Transverse colon (tissue), 4 donors: ENCODE results near the gene TPBG. TPM values are rescaled to one million over a fixed set of nuclear protein-coding genes. Genes with fewer than 3 reads are reported as not detected.

Experiments used
- DNase-seq: peaks from one replicate; pipeline ENCODE4 v3.0.0-alpha.2; 2019
- H3K27ac ChIP-seq, 4 donors: fragments of 200-600 bp; sonication (generic); 2 replicates each; pipeline ENCODE4 v1.5.1; 2016 to 2018; ENCODE audit warnings: inconsistent platforms in 4 of 4
- H3K27me3 ChIP-seq: fragments of 200-600 bp; sonication (generic); 2 replicates; pipeline ENCODE4 v1.5.1; 2017; ENCODE audit warnings: inconsistent platforms
- H3K36me3 ChIP-seq, 4 donors: fragments of 200-600 bp; sonication (generic); 2 replicates each; pipeline ENCODE4 v1.5.1; 2017 to 2019; ENCODE audit warnings: inconsistent platforms in 4 of 4
- H3K4me1 ChIP-seq, 4 donors: fragments of 200-600 bp; sonication (generic); 2 replicates each; pipeline ENCODE4 v1.5.1; 2017 to 2020; ENCODE audit warnings: inconsistent platforms in 4 of 4
- H3K4me3 ChIP-seq, 4 donors: fragments of 200-600 bp; sonication (generic); 1 replicate in 1 of 4; 2 replicates in 3 of 4; pipeline versions ENCODE4 v1.5.1 to v1.6.1; 2017 to 2019; ENCODE audit warnings: inconsistent platforms in 4 of 4
- H3K9me3 ChIP-seq, 2 donors: fragments of 200-600 bp; sonication (generic); 2 replicates each; pipeline ENCODE4 v1.5.1; 2017 to 2019; ENCODE audit warnings: inconsistent platforms in 2 of 2
- EP300 ChIP-seq: sonication (generic); formaldehyde crosslinking; IDR thresholded peaks from one replicate; pipeline ENCODE4 v1.6.1; 2017; ENCODE audit warnings: antibody characterized with exemption, low read depth
- POLR2A ChIP-seq: fragments of 450-650 bp; IDR thresholded peaks from one replicate; pipeline ENCODE4 v1.6.1; 2016; ENCODE audit warnings: antibody characterized with exemption, mild to moderate bottlenecking, moderate library complexity
- POLR2AphosphoS5 ChIP-seq, 3 donors: sonication (generic); formaldehyde crosslinking; IDR thresholded peaks; one replicate each; pipeline ENCODE4 v1.6.1; 2016; ENCODE audit warnings: antibody characterized with exemption in 3 of 3
- WGBS, 2 donors: methylation state at CpG; one replicate each; pipeline ENCODE4 v1.1.5; 2018; ENCODE audit warnings: low coverage in 1 of 2; 5-methylcytosine and 5-hydroxymethylcytosine counted together
- in situ Hi-C, 4 donors: fragments of 200-750 bp; cut with MboI; loops; one replicate each; pipeline versions ENCODE4 v1.15.0 to v1.15.1; 2017; ENCODE audit warnings: low sequenced_read_pairs in 3 of 4, low pct_ligation_motif_present in 1 of 4, low pct_unique_long_range_greater_than_20kb in 1 of 4
- intact Hi-C: fragments of 100-400 bp; cut with DNase I; formaldehyde crosslinking; loops from one replicate; pipeline ENCODE4 v1.15.1; 2023; ENCODE audit warnings: low total_unique reads
- total RNA-seq, 4 donors: library from RNA; depleted of rRNA; stranded (reverse); fragments of >200 nt; gene quantifications; one replicate each; pipeline ENCODE4 v1.1.0, GENCODE V29; 2016
- TF ChIP-seq, protein P1 (sequence below), 5 experiments: fragments of 200-600 bp in 3 of 5; fragments of 450-650 bp in 2 of 5; sonication (generic) in 3 of 5; IDR thresholded peaks; 1 replicate in 2 of 5; 2 replicates in 3 of 5; pipeline ENCODE4 v1.5.1; 2016 to 2017; ENCODE audit warnings: antibody characterized with exemption in 5 of 5, inconsistent platforms in 3 of 5, mild to moderate bottlenecking in 2 of 5, moderate library complexity in 1 of 5

Gene TPBG
- total RNA-seq, 4 donors from 2014 or later = 13.4 to 23.6 (median 19.3) TPM

DNA sequence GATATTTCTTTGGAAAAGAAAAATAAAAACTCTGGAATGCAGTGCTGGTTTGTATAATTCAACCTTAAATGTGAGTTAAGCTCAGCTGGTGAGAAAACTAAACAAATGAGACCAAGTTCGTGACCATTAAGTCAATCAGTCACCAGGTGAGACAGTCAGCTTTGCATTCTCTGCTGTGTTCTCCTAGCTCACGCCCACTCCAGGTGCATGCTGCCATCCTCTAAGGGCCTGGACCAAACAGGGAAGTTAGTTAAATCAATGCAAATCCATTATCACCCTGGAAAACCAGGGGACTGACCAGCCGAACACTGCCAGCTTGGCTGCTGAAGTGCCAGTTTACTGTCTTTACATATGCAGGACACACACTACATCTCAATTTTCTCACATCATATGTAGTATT lies 7.2 kb downstream of the TPBG start:
- H3K27me3 ChIP-seq = no peaks in the 10 kb centered on the region
- no peaks in the 10 kb centered on the region for H3K36me3 ChIP-seq
- no peaks in the 10 kb centered on the region for H3K4me1 ChIP-seq
- no peak for DNase-seq
- WGBS, 2 donors = 72 to 100% methylated on average over 1 to 3 of the region's 3 CpGs
- TF ChIP-seq, protein P1, sequence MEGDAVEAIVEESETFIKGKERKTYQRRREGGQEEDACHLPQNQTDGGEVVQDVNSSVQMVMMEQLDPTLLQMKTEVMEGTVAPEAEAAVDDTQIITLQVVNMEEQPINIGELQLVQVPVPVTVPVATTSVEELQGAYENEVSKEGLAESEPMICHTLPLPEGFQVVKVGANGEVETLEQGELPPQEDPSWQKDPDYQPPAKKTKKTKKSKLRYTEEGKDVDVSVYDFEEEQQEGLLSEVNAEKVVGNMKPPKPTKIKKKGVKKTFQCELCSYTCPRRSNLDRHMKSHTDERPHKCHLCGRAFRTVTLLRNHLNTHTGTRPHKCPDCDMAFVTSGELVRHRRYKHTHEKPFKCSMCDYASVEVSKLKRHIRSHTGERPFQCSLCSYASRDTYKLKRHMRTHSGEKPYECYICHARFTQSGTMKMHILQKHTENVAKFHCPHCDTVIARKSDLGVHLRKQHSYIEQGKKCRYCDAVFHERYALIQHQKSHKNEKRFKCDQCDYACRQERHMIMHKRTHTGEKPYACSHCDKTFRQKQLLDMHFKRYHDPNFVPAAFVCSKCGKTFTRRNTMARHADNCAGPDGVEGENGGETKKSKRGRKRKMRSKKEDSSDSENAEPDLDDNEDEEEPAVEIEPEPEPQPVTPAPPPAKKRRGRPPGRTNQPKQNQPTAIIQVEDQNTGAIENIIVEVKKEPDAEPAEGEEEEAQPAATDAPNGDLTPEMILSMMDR (IDR thresholded peaks at IDR 0.05) = no peak
- no peak for TF ChIP-seq EP300
- TF ChIP-seq POLR2AphosphoS5 (IDR thresholded peaks at IDR 0.05) = no peak
- TF ChIP-seq POLR2A = no peak
- in situ Hi-C loops = no loop called here
- H3K9me3 ChIP-seq = no peaks in the 10 kb centered on the region
- intact Hi-C loops = no loop called here
- H3K27ac ChIP-seq = no peak overlapping the region
- H3K4me3 ChIP-seq = no peak overlapping the region

- in situ Hi-C loops = no loop called here
- intact Hi-C loops = no loop called here
These were observed 8.4 kb downstream of the TPBG start for GRCh38 chr6:82371799-82372546.

GRCh38 chr6:82372656-82373055 lies 9.0 kb downstream of the TPBG start:
- TF ChIP-seq EP300 (no peak), POLR2A (no peak), POLR2AphosphoS5 (IDR thresholded peaks at IDR 0.05) (no peak)
- TF ChIP-seq, protein P1 (IDR thresholded peaks at IDR 0.05) = no peak
- in situ Hi-C loops (no loop called here), intact Hi-C loops (no loop called here)
- DNase-seq = no peak
- H3K9me3 ChIP-seq = no peaks in the 10 kb centered on the region
- no peak overlapping the region for H3K27ac ChIP-seq
- no peaks in the 10 kb centered on the region for H3K36me3 ChIP-seq
- no peak overlapping the region for H3K4me3 ChIP-seq
- no peaks in the 10 kb centered on the region for H3K27me3 ChIP-seq
- WGBS, 2 donors = 82 to 90% methylated on average over 3 of the region's 3 CpGs
- H3K4me1 ChIP-seq = no peaks in the 10 kb centered on the region

More at GRCh38 chr6:82371799-82372546, 8.4 kb downstream of the TPBG start:
- no peaks in the 10 kb centered on the region for H3K27me3 ChIP-seq
- no peaks in the 10 kb centered on the region for H3K36me3 ChIP-seq
- H3K4me3 ChIP-seq = no peak overlapping the region
- no peaks in the 10 kb centered on the region for H3K4me1 ChIP-seq
- 60 to 88% methylated on average over 2 of the region's 2 CpGs for WGBS, 2 donors
- TF ChIP-seq POLR2AphosphoS5 (IDR thresholded peaks at IDR 0.05) = no peak
- no peak for TF ChIP-seq POLR2A
- TF ChIP-seq EP300 = no peak
- TF ChIP-seq, protein P1 (IDR thresholded peaks at IDR 0.05) = no peak
- H3K9me3 ChIP-seq = no peaks in the 10 kb centered on the region
- H3K27ac ChIP-seq = no peak overlapping the region
- no peak for DNase-seq

GRCh38 chr6:82374516-82374915 lies 10.9 kb downstream of the TPBG start:
- in situ Hi-C loops = no loop called here
- Histone ChIP-seq H3K4me1 (no peaks in the 10 kb centered on the region), H3K27ac (no peak overlapping the region), H3K27me3 (no peaks in the 10 kb centered on the region), H3K36me3 (no peaks in the 10 kb centered on the region), H3K4me3 (no peak overlapping the region), H3K9me3 (no peaks in the 10 kb centered on the region)
- no peak for DNase-seq
- TF ChIP-seq EP300 (no peak), POLR2A (no peak), POLR2AphosphoS5 (IDR thresholded peaks at IDR 0.05) (no peak)
- TF ChIP-seq, protein P1 (IDR thresholded peaks at IDR 0.05) = no peak
- intact Hi-C loops = no loop called here
